HG02763 (cell line): ENCODE measurements around the gene RTN4RL1.

Experiments used
- ATAC-seq: cut with Tn5 transposase; IDR thresholded peaks from one replicate; pipeline ENCODE4 v1.9.1; 2021; ENCODE audit warnings: mild to moderate bottlenecking, moderate library complexity; ENCODE audit not compliant: unreplicated experiment

RTN4RL1 gene

GRCh38 chr17:1951920-1952319 is 73.2 kb downstream of the RTN4RL1 start:
- no peak for ATAC-seq

GRCh38 chr17:1949754-1950153 is 75.4 kb downstream of the RTN4RL1 start:
- no peak for ATAC-seq

GRCh38 chr17:1948517-1948825 is 76.7 kb downstream of the RTN4RL1 start:
- no peak for ATAC-seq

DNA sequence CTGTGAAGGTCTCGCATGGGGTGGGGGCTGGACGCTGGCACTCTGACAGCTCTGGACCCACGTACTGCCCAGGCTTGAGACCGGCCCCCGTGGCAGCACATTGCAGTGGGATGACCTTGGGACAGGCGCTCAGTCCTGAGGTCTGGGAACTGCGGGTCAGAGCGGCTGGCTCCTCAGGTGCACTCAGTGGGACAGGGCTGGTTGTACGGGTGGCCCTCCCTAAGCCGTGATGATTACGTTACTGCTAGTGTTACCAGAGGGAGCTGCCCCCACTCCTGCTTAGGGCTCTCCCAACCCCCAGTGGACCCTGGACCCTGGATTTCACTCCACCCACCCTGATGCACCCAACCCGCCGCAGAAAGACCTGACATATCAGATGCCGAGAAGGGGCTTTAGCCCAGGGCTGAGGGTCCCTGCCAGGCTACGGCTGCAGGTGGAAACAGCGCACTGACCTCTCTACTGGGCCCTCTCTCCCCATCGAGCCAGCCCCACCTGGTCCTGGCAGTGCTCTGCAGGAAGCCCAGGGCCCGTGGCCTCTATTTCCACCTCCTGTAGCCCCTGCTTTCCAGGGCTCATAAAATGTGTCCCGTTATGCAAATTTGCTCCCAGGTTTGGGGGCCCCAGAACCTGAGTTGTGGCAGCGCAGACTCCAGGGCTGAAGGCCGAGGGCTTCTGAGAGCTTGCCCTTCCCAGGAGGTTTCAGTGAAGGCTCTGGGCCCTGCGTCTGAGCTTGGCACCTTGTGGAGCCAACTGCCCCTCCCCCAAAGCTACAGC is 77.2 kb downstream of the RTN4RL1 start:
- no peak for ATAC-seq

DNA sequence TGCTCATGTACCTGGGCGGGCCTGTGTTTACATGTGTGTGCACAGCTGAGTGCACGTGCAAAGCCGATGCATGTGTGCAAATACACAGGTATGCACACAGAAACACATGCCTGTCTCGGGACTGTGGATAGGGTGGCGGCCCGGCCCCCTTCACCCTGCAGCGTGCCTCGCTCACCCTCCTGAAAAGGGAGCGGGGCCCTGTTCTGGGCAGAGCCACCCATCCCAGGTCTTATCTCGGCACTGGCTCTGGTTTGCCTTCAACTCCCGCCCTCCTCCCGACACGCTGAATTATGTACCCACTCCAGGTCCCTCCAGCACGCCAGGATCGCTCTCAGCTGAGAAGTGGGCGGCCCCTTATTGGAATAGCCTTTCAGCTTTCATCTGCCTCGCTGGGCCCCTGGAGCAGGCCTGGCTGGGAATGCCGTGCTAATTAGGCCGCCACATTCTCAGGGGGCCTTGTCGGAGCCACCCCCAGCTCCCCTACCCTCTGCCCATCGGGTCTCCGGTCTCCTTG is 77.8 kb downstream of the RTN4RL1 start:
- no peak for ATAC-seq

- ATAC-seq: no peak
These were observed 78.9 kb downstream of the RTN4RL1 start for GRCh38 chr17:1946021-1946932.

GRCh38 chr17:1945621-1946020 is 79.5 kb downstream of the RTN4RL1 start:
- no peak for ATAC-seq

GRCh38 chr17:1943436-1943831 is 81.7 kb downstream of the RTN4RL1 start:
- ATAC-seq: no peak

DNA sequence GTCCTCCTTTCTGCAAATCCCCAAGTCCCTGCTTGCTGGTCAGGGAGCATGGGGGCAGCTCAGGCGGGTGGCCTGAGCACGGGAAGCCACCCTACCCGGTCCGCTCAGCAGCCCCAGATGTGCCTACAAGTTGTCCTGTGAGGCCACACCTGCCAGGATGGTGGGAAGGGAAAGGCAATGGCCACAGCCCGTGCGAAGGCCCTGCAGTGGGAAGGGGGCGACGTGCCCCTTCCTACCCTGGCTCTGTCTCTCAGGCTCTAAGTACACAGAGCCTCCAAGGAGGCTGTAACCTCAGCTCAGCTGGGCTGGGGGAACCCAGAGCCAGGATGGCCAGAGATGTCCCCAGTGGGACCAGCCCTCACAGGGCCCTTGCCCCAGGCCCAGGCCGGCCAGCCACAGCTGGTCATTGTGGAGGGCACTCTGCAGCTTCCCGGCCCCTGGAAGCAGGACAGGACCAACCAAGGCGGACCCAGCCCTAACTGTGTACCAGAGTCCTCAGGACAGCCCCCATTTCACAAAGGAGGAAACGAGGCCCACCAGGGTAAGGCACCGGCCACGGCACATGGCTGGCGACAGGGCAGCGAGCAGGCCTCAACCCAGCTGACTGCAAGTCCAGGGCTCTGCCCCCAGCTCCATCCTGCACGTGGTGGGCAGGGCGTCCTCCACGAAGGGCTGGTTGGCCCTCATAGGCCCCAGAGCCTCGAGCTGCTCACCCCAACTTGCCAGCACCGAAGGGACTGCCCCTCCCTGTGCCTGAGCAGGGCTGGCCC is 82.3 kb downstream of the RTN4RL1 start:
- ATAC-seq: no peak

DNA sequence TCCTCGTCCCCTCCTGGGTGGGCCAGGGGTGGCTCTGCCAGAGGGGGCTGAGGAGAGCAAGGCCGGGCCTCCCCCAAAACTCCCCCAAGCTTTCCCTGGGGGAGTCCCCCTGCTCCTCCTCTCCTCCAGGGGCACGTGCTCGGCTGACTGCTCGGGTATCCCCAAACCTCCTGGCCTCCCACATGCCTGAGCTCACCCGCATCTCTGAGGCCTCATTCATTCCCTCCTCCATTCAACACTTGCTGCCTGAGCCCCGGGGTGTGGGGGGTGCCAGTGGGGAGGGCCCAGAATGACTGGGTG is 83.1 kb downstream of the RTN4RL1 start:
- no peak for ATAC-seq

DNA sequence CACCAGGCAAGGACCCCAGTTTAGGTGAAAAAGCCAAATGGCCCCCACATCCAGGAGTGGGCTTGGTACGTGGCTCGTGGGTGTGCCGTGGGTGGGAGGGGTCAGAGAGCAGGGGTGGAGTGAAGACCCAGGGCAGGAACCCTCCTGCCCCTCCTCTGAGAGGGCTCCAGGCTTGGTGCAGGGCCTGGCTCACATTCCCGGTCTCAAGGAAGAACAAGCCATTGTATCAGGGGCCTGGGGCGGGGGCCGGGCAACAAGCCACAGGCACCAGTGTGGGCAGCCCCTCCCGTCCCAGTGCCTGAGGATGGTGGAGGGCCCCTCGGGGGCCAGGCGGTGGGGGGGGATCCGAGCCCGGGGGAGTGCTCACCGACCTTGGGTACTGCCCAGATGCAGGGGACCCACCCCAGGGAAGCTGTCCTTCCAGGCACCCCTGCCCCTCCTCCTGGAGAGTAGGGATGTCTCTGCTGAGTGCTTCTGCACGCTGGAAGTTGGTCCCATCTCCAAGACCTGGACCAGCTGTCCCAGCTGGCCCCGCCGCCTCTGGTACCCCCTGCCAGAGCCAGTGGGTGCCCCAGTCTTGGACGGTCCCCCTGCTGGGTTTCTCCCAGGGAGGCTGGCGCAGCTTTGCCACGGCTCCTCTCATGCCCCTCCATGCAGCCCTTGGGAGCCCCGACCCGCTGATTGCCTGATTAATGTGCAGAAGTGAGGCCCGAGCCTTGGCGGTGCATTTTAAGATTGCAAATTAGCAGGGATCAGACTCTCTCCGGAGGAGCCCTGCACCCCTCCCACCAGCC is 83.7 kb downstream of the RTN4RL1 start:
- no peak for ATAC-seq

GRCh38 chr17:1940810-1941185 is 84.3 kb downstream of the RTN4RL1 start:
- no peak for ATAC-seq

GRCh38 chr17:1939981-1940809 is 84.9 kb downstream of the RTN4RL1 start:
- ATAC-seq: no peak

DNA sequence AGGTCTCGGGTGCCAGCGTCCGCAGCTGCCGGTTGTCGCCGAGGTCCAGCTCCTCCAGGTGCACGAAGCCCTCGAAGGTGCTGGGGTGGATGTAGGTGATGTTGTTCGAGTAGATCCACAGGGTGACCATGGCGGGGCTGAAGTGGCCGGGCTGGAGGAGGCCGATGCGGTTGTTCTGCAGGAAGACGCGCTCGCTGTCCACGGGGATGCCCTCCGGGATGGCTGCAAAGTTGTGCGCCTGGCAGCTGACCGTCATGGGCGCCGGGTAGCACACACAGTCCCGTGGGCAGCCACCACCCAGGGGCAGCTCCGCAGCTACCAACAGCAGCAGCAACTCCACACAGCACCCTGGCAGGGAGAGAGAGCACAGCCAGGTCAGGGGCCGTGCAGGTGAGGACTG is 87.7 kb downstream of the RTN4RL1 start:
- ATAC-seq: no peak

DNA sequence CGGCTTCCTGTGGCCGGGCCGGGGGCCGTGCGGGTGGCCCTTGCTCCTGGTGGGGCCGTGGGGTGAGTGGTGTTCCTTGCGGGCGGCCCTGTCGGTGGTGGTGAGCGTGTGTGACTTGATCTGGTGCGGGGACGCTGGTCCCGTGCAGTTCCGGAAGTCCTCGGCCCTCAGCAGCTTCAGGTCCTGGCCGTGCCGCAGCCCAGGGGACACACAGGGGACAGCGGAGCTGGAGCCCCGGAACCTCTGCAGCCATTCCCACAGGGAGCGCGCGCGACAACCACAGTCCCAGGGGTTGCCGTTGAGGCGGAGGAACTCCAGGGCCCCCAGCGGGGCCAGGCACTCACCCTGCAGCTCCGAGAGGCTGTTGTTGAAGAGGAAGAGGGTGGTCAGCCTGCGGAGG is 88.4 kb downstream of the RTN4RL1 start:
- no peak for ATAC-seq

DNA sequence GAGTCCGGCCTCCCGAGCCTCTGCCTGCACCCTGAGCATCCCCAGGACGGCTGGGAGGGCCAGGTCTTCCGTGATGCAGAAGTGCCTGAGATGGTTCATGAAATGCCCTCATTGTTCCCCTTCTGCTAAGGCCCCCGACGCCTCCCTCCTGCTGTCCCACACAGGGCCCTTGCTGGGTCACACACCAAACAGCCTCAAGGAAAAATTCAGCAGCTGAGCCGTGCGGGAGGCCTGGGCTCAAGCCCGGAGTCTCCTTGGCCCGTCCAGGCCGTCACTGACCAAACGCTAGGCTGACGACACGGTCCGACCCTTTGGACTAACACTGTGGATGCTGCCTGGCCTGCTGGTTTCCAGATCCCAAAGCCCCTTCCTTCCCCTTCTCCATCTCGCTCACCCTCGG is 90.2 kb downstream of the RTN4RL1 start:
- no peak for ATAC-seq

- no peak for ATAC-seq
These were observed 91.0 kb downstream of the RTN4RL1 start for GRCh38 chr17:1933875-1934715.

- no peak for ATAC-seq
These were observed 93.1 kb downstream of the RTN4RL1 start for GRCh38 chr17:1931844-1932579.

- no peak for ATAC-seq
These were observed 94.8 kb downstream of the RTN4RL1 start for GRCh38 chr17:1930337-1930645.
